ENCODE data around the gene SLC9A3. TPM values are rescaled to one million over a fixed set of nuclear protein-coding genes. Genes with fewer than 3 reads are reported as not detected.

The SLC9A3 gene
- total and polyA plus RNA-seq, 4 experiments from 2014 or later: 2.2 to 3.1 (median 2.8) TPM

- Histone ChIP-seq H3K4me1 (ENCODE audit: insufficient read depth, low read length) (no peaks in the 10 kb centered on the region), H3K27ac (ENCODE audit: low read depth, low read length) (no peak overlapping the region), H3K27me3 (ENCODE audit: insufficient read depth, low read length) (no peaks in the 10 kb centered on the region), H3K4me3 (ENCODE audit: low read length in 2 of 2) (no peak overlapping the region), H3K36me3 (ENCODE audit: insufficient read depth, low read length) (no peaks in the 10 kb centered on the region), H3K9me3 (ENCODE audit: control insufficient read depth in 1 of 2, low read length in 2 of 2) (no peaks in the 10 kb centered on the region)
- Mint-ChIP-seq H3K36me3 (no peaks in the 10 kb centered on the region), H3K9me3 (no peaks in the 10 kb centered on the region), H3K4me1 (peaks cover 0 to 14% (median 2%) of the 10 kb centered on the region in 4 donors), H3K4me3 (peak overlapping the region in 2 of 8 donors; percentile 31 to 33), H3K27ac (peak overlapping the region in 2 of 7 donors; percentile 29 to 48), H3K27me3 (peaks cover 4 to 6% of the 10 kb centered on the region in 2 donors)
- CTCF ChIA-PET (ENCODE audit: partially characterized antibody): no interaction called here
- DNase-seq: no peak
- intact Hi-C loops (cut with micrococcal nuclease): no loop called here
- POLR2A ChIA-PET (ENCODE audit: partially characterized antibody): no interaction called here
Observed at GRCh38 chr5:485946-486491, 38.2 kb downstream of the SLC9A3 start.

- Mint-ChIP-seq H3K27me3 (peaks cover 4 to 6% of the 10 kb centered on the region in 2 donors), H3K27ac (no peak overlapping the region), H3K36me3 (no peaks in the 10 kb centered on the region), H3K4me1 (peaks cover 0 to 14% (median 2%) of the 10 kb centered on the region in 4 donors), H3K9me3 (no peaks in the 10 kb centered on the region), H3K4me3 (peak overlapping the region in 1 of 8 donors; percentile 33)
- Histone ChIP-seq H3K4me3 (ENCODE audit: low read length in 2 of 2) (no peak overlapping the region), H3K36me3 (ENCODE audit: insufficient read depth, low read length) (no peaks in the 10 kb centered on the region), H3K4me1 (ENCODE audit: insufficient read depth, low read length) (no peaks in the 10 kb centered on the region), H3K27me3 (ENCODE audit: insufficient read depth, low read length) (no peaks in the 10 kb centered on the region), H3K9me3 (ENCODE audit: control insufficient read depth in 1 of 2, low read length in 2 of 2) (no peaks in the 10 kb centered on the region), H3K27ac (ENCODE audit: low read depth, low read length) (no peak overlapping the region)
- ChIA-PET CTCF (ENCODE audit: partially characterized antibody) (no interaction called here), POLR2A (ENCODE audit: partially characterized antibody) (no interaction called here)
- intact Hi-C loops (cut with micrococcal nuclease): no loop called here
- DNase-seq: no peak
Observed at GRCh38 chr5:485113-485945, 38.9 kb downstream of the SLC9A3 start.

- no peaks in the 10 kb centered on the region for H3K9me3 Mint-ChIP-seq
- H3K27ac Mint-ChIP-seq: no peak overlapping the region
- ChIA-PET POLR2A (ENCODE audit: partially characterized antibody) (no interaction called here), CTCF (ENCODE audit: partially characterized antibody) (no interaction called here)
- no peaks in the 10 kb centered on the region for H3K36me3 Mint-ChIP-seq
- H3K36me3 ChIP-seq (ENCODE audit: insufficient read depth, low read length): no peaks in the 10 kb centered on the region
- peaks cover 4 to 6% of the 10 kb centered on the region in 2 donors for H3K27me3 Mint-ChIP-seq
- DNase-seq: no peak
- intact Hi-C loops (cut with micrococcal nuclease): no loop called here
- H3K4me3 Mint-ChIP-seq: peak overlapping the region in 1 of 8 donors; percentile 21
- H3K4me3 ChIP-seq (ENCODE audit: low read length in 2 of 2): no peak overlapping the region
- H3K27me3 ChIP-seq (ENCODE audit: insufficient read depth, low read length): no peaks in the 10 kb centered on the region
- no peaks in the 10 kb centered on the region for H3K4me1 ChIP-seq (ENCODE audit: insufficient read depth, low read length)
- peaks cover 0 to 14% (median 2%) of the 10 kb centered on the region in 4 donors for H3K4me1 Mint-ChIP-seq
- no peaks in the 10 kb centered on the region for H3K9me3 ChIP-seq (ENCODE audit: control insufficient read depth in 1 of 2, low read length in 2 of 2)
- H3K27ac ChIP-seq (ENCODE audit: low read depth, low read length): no peak overlapping the region
Observed at GRCh38 chr5:484556-484955, 39.7 kb downstream of the SLC9A3 start.

- intact Hi-C loops (cut with micrococcal nuclease): no loop called here
- no peaks in the 10 kb centered on the region for H3K27me3 ChIP-seq (ENCODE audit: insufficient read depth, low read length)
- Mint-ChIP-seq H3K4me1 (peaks cover 0 to 14% (median 2%) of the 10 kb centered on the region in 4 donors), H3K4me3 (no peak overlapping the region), H3K9me3 (no peaks in the 10 kb centered on the region), H3K36me3 (no peaks in the 10 kb centered on the region), H3K27ac (no peak overlapping the region), H3K27me3 (peaks cover 4 to 6% of the 10 kb centered on the region in 2 donors)
- no peak for DNase-seq
- H3K4me3 ChIP-seq (ENCODE audit: low read length in 2 of 2): no peak overlapping the region
- H3K9me3 ChIP-seq (ENCODE audit: control insufficient read depth in 1 of 2, low read length in 2 of 2): no peaks in the 10 kb centered on the region
- ChIA-PET CTCF (ENCODE audit: partially characterized antibody) (no interaction called here), POLR2A (ENCODE audit: partially characterized antibody) (no interaction called here)
- H3K27ac ChIP-seq (ENCODE audit: low read depth, low read length): no peak overlapping the region
- H3K4me1 ChIP-seq (ENCODE audit: insufficient read depth, low read length): no peaks in the 10 kb centered on the region
- no peaks in the 10 kb centered on the region for H3K36me3 ChIP-seq (ENCODE audit: insufficient read depth, low read length)
Observed at GRCh38 chr5:483434-484140, 40.7 kb downstream of the SLC9A3 start.

- no peak for DNase-seq
- ChIA-PET POLR2A (ENCODE audit: partially characterized antibody) (no interaction called here), CTCF (ENCODE audit: partially characterized antibody) (no interaction called here)
- H3K27me3 Mint-ChIP-seq: peaks cover 4 to 6% of the 10 kb centered on the region in 2 donors
- intact Hi-C loops (cut with micrococcal nuclease): no loop called here
- H3K27ac Mint-ChIP-seq: no peak overlapping the region
- H3K4me3 Mint-ChIP-seq: no peak overlapping the region
- H3K4me1 ChIP-seq (ENCODE audit: insufficient read depth, low read length): no peaks in the 10 kb centered on the region
- peaks cover 0 to 14% (median 2%) of the 10 kb centered on the region in 4 donors for H3K4me1 Mint-ChIP-seq
- no peaks in the 10 kb centered on the region for H3K9me3 Mint-ChIP-seq
- H3K36me3 Mint-ChIP-seq: no peaks in the 10 kb centered on the region
- no peaks in the 10 kb centered on the region for H3K27me3 ChIP-seq (ENCODE audit: insufficient read depth, low read length)
- H3K36me3 ChIP-seq (ENCODE audit: insufficient read depth, low read length): no peaks in the 10 kb centered on the region
- no peak overlapping the region for H3K4me3 ChIP-seq (ENCODE audit: low read length in 2 of 2)
- H3K9me3 ChIP-seq (ENCODE audit: control insufficient read depth in 1 of 2, low read length in 2 of 2): no peaks in the 10 kb centered on the region
- H3K27ac ChIP-seq (ENCODE audit: low read depth, low read length): no peak overlapping the region
Observed at GRCh38 chr5:483011-483410, 41.2 kb downstream of the SLC9A3 start.

- Mint-ChIP-seq H3K36me3 (no peaks in the 10 kb centered on the region), H3K4me3 (no peak overlapping the region), H3K27ac (no peak overlapping the region), H3K9me3 (no peaks in the 10 kb centered on the region), H3K4me1 (peaks cover 0 to 14% (median 2%) of the 10 kb centered on the region in 4 donors), H3K27me3 (peaks cover 6 to 8% of the 10 kb centered on the region in 2 donors)
- ChIA-PET CTCF (ENCODE audit: partially characterized antibody) (no interaction called here), POLR2A (ENCODE audit: partially characterized antibody) (no interaction called here)
- Histone ChIP-seq H3K9me3 (ENCODE audit: control insufficient read depth in 1 of 2, low read length in 2 of 2) (no peaks in the 10 kb centered on the region), H3K27me3 (ENCODE audit: insufficient read depth, low read length) (no peaks in the 10 kb centered on the region), H3K27ac (ENCODE audit: low read depth, low read length) (no peak overlapping the region), H3K4me1 (ENCODE audit: insufficient read depth, low read length) (no peaks in the 10 kb centered on the region), H3K36me3 (ENCODE audit: insufficient read depth, low read length) (no peaks in the 10 kb centered on the region), H3K4me3 (ENCODE audit: low read length in 2 of 2) (no peak overlapping the region)
- no peak for DNase-seq
- intact Hi-C loops (cut with micrococcal nuclease): no loop called here
Observed at GRCh38 chr5:482506-482905, 41.7 kb downstream of the SLC9A3 start.

GRCh38 chr5:482021-482420 is 42.2 kb downstream of the SLC9A3 start:
- intact Hi-C loops (cut with micrococcal nuclease): no loop called here
- no peaks in the 10 kb centered on the region for H3K27me3 ChIP-seq (ENCODE audit: insufficient read depth, low read length)
- H3K36me3 ChIP-seq (ENCODE audit: insufficient read depth, low read length): no peaks in the 10 kb centered on the region

More at GRCh38 chr5:482021-482420, 42.2 kb downstream of the SLC9A3 start:
- Mint-ChIP-seq H3K9me3 (no peaks in the 10 kb centered on the region), H3K36me3 (no peaks in the 10 kb centered on the region), H3K27me3 (peaks cover 6 to 9% of the 10 kb centered on the region in 2 donors), H3K4me1 (peaks cover 0 to 14% (median 2%) of the 10 kb centered on the region in 4 donors), H3K4me3 (no peak overlapping the region), H3K27ac (no peak overlapping the region)
- no peak overlapping the region for H3K27ac ChIP-seq (ENCODE audit: low read depth, low read length)
- POLR2A ChIA-PET (ENCODE audit: partially characterized antibody): no interaction called here
- no peaks in the 10 kb centered on the region for H3K9me3 ChIP-seq (ENCODE audit: control insufficient read depth in 1 of 2, low read length in 2 of 2)
- CTCF ChIA-PET (ENCODE audit: partially characterized antibody): no interaction called here
- no peak for DNase-seq
- H3K4me3 ChIP-seq (ENCODE audit: low read length in 2 of 2): no peak overlapping the region
- H3K4me1 ChIP-seq (ENCODE audit: insufficient read depth, low read length): no peaks in the 10 kb centered on the region
